A673 (cell line): ENCODE measurements around the gene TMTC4. TPM values are rescaled to one million over a fixed set of nuclear protein-coding genes. Genes with fewer than 3 reads are reported as not detected.

ENCODE experiments used
- BruUV-seq: library from RNA; stranded (reverse); fragments of 400-500 nt; replicated peaks from 2 replicates; lab custom pipeline; 2021; lab: Mats Ljungman, UMichigan
- CTCF ChIA-PET: fragments of 300-600 bp; sonication (Branson Sonifier 250); formaldehyde crosslinking; loops from one replicate; lab custom pipeline; 2022; ENCODE audit warnings: antibody characterized with exemption; lab: Charles Lee
- POLR2A ChIA-PET: fragments of 300-600 bp; sonication (Branson Sonifier 250); formaldehyde crosslinking; loops from one replicate; lab custom pipeline; 2022; ENCODE audit warnings: antibody characterized with exemption; ENCODE audit not compliant: low non-redundant PET; lab: Charles Lee
- DNase-seq: peaks from one replicate; pipeline ENCODE4 v3.0.0-alpha.2; 2015; ENCODE audit warnings: low spot score
- H3K27ac ChIP-seq: fragments of 200-600 bp; sonication (generic); 2 replicates; pipeline ENCODE4 v1.5.1; 2016; ENCODE audit warnings: mixed run types, low read depth, mild to moderate bottlenecking, mixed read lengths, antibody characterized with exemption, low read length; ENCODE audit not compliant: poor library complexity, severe bottlenecking
- H3K27me3 ChIP-seq: fragments of 200-600 bp; sonication (generic); replicated peaks from 2 replicates; pipeline ENCODE4 v1.6.1; 2017; ENCODE audit warnings: mixed run types, low read depth, mild to moderate bottlenecking, mixed read lengths, antibody characterized with exemption, low read length; ENCODE audit not compliant: insufficient read depth, poor library complexity
- H3K36me3 ChIP-seq: fragments of 200-600 bp; sonication (generic); 2 replicates; pipeline ENCODE4 v1.6.1; 2016; ENCODE audit warnings: mixed run types, mild to moderate bottlenecking, mixed read lengths, antibody characterized with exemption, low read length; ENCODE audit not compliant: insufficient read depth, poor library complexity, severe bottlenecking
- H3K4me1 ChIP-seq: fragments of 200-600 bp; sonication (generic); 2 replicates; pipeline ENCODE4 v1.6.1; 2017; ENCODE audit warnings: mixed run types, mild to moderate bottlenecking, mixed read lengths, antibody characterized with exemption, low read length; ENCODE audit not compliant: insufficient read depth, poor library complexity, severe bottlenecking
- H3K4me3 ChIP-seq: fragments of 200-600 bp; sonication (generic); 2 replicates; pipeline ENCODE4 v1.5.1; 2016; ENCODE audit warnings: low read depth, mixed run types, mild to moderate bottlenecking, mixed read lengths, low read length; ENCODE audit not compliant: poor library complexity, severe bottlenecking
- H3K9me3 ChIP-seq: fragments of 200-600 bp; sonication (generic); 2 replicates; pipeline ENCODE4 v1.6.1; 2016; ENCODE audit warnings: mixed run types, low read depth, mild to moderate bottlenecking, mixed read lengths, antibody characterized with exemption, low read length; ENCODE audit not compliant: poor library complexity, severe bottlenecking
- CTCF ChIP-seq: fragments of 300-800, 200-600 bp; sonication (generic); conservative IDR thresholded peaks from 2 replicates; pipeline ENCODE4 v1.5.1; 2017; ENCODE audit warnings: low read depth, mild to moderate bottlenecking, antibody characterized with exemption, low read length, moderate library complexity, mixed read lengths
- EZH2 ChIP-seq: fragments of 200-600 bp; sonication (generic); IDR thresholded peaks from 2 replicates; pipeline ENCODE4 v1.6.1; 2017; ENCODE audit warnings: borderline replicate concordance, low read depth, mild to moderate bottlenecking, mixed read lengths, antibody characterized with exemption, low read length; ENCODE audit not compliant: poor library complexity, severe bottlenecking
- intact Hi-C: fragments of 100-400 bp; cut with micrococcal nuclease; formaldehyde crosslinking; loops from one replicate; pipeline ENCODE4 v1.10.0; 2022; ENCODE audit not compliant: unreplicated experiment
- total RNA-seq: library from RNA; stranded (reverse); gene quantifications from 2 replicates; pipeline ENCODE4 v1.2.3, GENCODE V29; 2021

Gene TMTC4
- total RNA-seq, 1 experiment from 2014 or later: 21.3 TPM

GRCh38 chr13:100721885-100722512 is 47.4 kb upstream of the TMTC4 start:
- CTCF ChIA-PET: interaction anchor here (0.6 kb wide), 2 partner anchors 35 to 400 kb away, joined by 3 read pairs; no protein-coding TSS in a partner anchor
- Histone ChIP-seq H3K4me1 (no peaks in the 10 kb centered on the region), H3K27me3 (no peaks in the 10 kb centered on the region), H3K36me3 (no peaks in the 10 kb centered on the region), H3K27ac (no peak overlapping the region), H3K4me3 (no peak overlapping the region), H3K9me3 (no peaks in the 10 kb centered on the region)
- intact Hi-C loops: loop anchor here (2.0 to 5.0 kb wide), 4 partner anchors 150 to 405 kb away; no protein-coding TSS in a partner anchor
- no TSS peak for BruUV-seq
- POLR2A ChIA-PET: no interaction called here
- DNase-seq: peak; percentile 68
- TF ChIP-seq EZH2: no peak
- peak; percentile 81 for TF ChIP-seq CTCF

GRCh38 chr13:100715604-100716003 is 41.0 kb upstream of the TMTC4 start:
- no peak overlapping the region for H3K27ac ChIP-seq
- H3K36me3 ChIP-seq: no peaks in the 10 kb centered on the region
- intact Hi-C loops: no loop called here
- CTCF ChIA-PET: no interaction called here
- no peaks in the 10 kb centered on the region for H3K9me3 ChIP-seq
- POLR2A ChIA-PET: no interaction called here
- H3K4me1 ChIP-seq: no peaks in the 10 kb centered on the region
- BruUV-seq: no TSS peak
- no peak for DNase-seq
- TF ChIP-seq EZH2: no peak
- TF ChIP-seq CTCF: no peak
- no peaks in the 10 kb centered on the region for H3K27me3 ChIP-seq
- H3K4me3 ChIP-seq: no peak overlapping the region

- H3K27ac ChIP-seq: no peak overlapping the region
- no peaks in the 10 kb centered on the region for H3K4me1 ChIP-seq
- intact Hi-C loops: no loop called here
- TF ChIP-seq EZH2: no peak
- no peak for TF ChIP-seq CTCF
- no peaks in the 10 kb centered on the region for H3K27me3 ChIP-seq
- no peak for DNase-seq
- H3K9me3 ChIP-seq: no peaks in the 10 kb centered on the region
- no TSS peak for BruUV-seq
- POLR2A ChIA-PET: no interaction called here
- H3K4me3 ChIP-seq: no peak overlapping the region
- CTCF ChIA-PET: no interaction called here
- no peaks in the 10 kb centered on the region for H3K36me3 ChIP-seq
Measured at GRCh38 chr13:100714478-100714877, 39.9 kb upstream of the TMTC4 start.
